ENCODE measurements around the gene PRPF19. TPM values are rescaled to one million over a fixed set of nuclear protein-coding genes. Genes with fewer than 3 reads are reported as not detected.

Gene PRPF19
- total RNA-seq, 1 donor from 2014 or later: 136 TPM

DNA sequence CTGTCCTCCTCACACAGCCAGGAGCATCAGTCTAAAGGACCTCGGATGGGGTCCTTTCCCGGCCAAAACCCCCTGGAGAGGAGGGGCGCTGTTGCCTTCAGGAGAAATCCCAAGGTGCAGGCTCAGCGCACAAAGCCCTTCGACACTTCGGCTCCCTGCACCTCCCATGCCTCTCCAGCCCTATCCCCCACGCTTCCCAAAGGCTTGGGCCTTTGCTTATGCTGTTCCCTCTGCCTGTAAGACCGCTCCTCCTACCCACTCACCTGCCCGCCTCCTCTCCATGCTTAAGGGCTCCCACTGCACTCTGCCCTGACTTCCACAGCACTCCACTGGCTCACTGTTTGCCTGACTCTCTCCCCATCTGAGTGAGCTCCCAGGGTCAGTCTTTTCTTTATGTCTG is 32.1 kb upstream of the PRPF19 start:
- intact Hi-C loops (cut with micrococcal nuclease): no loop called here

DNA sequence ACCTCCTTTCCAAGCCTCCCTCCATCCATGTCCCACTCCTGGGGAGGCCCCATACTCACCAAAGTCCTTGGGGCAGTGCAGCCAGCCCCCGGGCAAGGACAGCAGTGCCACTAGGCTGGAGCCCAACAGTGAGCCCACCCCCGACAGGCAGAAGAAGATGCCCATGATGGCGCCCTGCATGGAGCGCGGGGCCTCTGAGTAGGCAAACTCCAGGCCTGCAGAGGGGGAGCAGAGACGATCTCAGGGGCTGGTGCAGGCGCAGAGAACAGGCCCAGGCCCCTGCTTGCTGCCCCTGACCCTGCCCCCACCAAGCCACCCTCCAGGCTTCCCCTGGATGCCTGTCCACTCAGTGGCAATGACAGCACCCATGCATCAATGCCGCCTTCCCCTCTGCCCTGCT is 31.4 kb upstream of the PRPF19 start:
- intact Hi-C loops (cut with micrococcal nuclease): no loop called here

DNA sequence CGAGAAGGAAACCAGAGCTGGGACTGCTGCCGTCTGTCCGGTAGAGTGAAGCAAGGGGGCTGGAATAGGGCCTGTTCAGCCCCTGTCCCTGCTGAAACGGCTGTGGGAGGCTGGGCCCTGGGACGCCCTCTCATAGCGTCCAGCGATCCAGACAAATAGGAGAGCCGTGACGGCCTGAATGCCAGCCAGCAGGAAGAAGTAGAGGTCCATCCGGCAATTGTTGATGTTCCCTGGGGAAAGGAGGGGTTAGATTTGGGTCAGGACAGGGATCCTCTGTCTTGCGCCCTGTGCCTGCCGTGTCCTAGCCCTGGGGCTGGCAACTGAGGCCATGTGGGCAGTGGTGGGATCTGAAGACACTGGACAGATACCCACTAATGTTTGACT is 30.8 kb upstream of the PRPF19 start:
- intact Hi-C loops (cut with micrococcal nuclease): no loop called here

DNA sequence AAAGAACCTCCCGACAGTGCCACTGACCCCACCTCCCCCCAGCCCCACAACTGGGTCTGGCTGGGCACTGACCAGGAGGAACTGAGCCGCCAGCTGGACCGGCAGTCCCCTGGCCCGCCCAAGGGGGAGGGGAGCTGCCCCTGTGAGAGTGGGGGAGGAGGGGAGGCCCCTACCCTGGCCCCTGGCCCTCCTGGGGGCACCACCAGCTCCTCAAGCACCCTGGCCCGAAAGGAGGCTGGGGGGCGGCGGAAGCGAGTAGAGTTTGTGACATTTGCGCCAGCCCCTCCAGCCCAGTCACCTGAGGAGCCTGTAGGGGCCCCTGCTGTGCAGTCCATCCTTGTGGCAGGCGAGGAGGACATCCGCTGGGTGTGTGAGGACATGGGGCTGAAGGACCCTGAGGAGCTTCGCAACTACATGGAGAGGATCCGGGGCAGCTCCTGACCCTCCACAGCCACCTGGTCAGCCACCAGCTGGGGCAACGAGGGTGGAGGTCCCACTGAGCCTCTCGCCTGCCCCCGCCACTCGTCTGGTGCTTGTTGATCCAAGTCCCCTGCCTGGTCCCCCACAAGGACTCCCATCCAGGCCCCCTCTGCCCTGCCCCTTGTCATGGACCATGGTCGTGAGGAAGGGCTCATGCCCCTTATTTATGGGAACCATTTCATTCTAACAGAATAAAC is 30.2 kb upstream of the PRPF19 start:
- intact Hi-C loops (cut with micrococcal nuclease): no loop called here

DNA sequence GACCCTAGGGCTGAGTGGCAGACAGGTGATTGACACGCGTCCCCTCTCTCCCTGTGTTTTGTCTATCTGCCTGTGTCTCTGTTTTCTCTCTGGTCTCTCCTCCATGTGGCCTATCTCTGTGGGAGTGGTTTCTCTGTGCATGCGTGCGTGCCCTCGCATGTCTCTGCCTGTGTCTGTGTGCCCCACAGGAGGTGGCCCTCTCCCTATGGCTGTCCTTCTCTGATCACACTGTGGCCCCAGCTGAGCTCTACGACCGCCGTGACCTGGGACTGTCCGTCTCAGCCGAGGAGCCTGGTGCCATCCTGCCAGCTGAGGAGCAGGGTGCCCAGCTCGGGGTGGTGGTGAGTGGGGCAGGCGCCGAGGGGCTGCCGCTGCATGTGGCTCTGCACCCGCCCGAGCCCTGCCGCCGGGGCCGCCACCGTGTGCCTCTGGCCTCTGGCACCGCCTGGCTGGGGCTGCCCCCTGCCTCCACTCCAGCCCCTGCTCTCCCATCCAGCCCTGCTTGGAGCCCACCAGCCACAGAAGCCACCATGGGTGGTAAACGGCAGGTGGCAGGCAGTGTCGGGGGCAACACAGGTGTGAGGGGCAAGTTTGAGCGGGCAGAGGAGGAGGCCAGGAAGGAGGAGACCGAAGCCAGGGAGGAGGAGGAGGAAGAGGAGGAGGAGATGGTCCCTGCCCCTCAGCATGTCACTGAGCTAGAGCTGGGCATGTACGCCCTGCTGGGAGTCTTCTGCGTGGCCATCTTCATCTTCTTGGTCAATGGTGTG is 29.5 kb upstream of the PRPF19 start:
- intact Hi-C loops (cut with micrococcal nuclease): no loop called here

DNA sequence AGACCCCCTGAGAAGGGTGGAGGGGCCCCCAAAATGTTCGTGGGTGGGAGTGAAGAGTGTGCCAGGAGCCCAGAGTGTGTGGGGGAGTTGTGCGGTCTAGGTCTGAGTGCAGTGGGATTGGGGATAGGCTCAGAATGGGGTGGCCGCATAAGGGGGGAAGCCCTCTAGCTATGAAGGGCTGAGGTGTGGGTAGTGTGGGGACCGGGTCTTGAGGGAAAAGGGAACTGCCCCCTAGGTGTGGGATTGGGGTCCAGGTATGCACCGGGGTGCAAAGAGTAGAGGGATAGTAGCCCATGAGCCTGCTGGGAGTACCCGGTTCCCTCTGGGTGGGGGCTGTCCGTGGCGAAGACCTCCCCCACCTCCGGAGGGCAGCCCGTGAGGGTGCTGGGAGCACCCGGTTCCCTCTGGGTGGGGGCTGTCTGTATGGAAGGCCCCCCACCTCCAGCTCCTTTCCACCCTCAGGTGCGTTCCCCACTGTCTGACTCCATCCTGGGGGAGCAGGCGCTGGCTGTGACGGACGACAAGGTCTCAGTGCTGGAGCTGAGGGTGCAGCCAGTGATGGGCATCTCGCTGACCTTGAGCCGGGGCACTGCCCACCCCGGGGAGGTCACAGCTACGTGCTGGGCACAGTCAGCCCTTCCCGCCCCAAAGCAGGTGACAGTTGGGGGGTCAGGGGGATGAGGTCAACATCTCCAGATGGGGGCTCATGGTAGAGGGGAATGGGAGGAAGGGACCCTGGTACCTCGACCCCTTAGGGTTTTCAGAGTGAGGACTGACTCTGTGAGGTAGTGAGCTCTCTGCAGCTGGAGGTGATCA is 28.6 kb upstream of the PRPF19 start:
- intact Hi-C loops (cut with micrococcal nuclease): no loop called here

DNA sequence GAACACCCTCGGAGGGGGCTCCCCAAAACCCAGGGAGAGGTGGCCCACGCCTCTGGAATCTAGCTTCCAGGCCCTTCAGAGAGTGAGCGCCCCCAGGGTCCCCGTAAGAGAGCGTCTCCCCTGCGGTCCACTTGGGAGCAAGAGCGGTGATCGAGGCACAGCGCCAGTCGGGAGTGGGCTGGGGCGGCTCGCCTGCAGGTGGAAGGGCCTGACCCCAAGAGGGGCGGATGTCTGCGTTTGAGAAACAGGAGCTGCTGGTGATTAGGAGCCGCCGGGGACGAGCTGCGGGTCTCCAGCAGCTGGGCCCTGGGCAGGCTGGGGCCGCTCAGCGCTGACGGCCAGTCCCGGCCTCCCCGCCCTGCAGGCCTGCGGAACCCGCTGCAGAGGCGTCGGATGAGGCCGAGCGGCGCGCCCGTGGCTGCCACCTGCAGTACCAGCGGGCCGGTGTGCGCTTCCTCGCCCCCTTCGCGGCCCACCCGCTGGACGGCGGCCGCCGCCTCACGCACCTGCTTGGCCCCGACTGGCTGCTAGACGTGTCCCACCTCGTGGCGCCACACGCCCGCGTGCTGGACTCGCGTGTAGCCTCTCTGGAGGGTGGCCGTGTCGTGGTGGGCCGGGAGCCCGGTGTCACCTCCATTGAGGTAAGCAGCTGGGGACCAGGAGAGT is 27.9 kb upstream of the PRPF19 start:
- intact Hi-C loops (cut with micrococcal nuclease): no loop called here

DNA sequence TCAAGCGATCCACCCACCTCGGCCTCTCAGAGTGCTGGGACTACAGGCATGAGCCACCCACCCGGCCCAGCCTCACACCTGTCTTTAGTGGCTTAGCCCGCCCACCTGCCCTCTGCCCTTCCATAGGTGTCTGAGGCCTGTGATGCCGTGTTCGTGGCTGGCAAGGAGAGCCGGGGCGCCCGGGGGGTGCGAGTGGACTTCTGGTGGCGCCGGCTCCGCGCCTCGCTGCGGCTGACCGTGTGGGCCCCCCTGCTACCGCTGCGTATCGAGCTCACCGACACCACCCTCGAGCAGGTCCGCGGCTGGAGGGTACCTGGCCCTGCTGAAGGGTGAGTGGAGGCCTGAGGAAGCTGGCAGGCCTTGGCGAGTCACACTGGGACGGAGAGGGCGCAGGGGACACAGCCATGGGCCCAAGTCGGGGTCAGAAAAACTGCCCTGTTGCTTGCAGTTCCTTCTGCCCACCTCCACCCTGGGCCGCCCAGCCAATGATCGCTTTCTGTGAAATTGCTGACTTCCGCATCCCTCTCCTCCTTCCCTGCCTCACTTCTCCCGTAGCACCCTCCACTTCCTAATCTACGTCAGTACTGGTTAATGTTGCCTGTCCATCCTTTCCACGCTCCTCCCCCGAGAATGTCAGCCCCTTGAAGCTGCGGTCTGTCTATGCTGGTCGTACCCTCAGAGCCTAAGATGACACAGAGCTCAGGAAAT is 27.2 kb upstream of the PRPF19 start:
- intact Hi-C loops (cut with micrococcal nuclease): no loop called here

DNA sequence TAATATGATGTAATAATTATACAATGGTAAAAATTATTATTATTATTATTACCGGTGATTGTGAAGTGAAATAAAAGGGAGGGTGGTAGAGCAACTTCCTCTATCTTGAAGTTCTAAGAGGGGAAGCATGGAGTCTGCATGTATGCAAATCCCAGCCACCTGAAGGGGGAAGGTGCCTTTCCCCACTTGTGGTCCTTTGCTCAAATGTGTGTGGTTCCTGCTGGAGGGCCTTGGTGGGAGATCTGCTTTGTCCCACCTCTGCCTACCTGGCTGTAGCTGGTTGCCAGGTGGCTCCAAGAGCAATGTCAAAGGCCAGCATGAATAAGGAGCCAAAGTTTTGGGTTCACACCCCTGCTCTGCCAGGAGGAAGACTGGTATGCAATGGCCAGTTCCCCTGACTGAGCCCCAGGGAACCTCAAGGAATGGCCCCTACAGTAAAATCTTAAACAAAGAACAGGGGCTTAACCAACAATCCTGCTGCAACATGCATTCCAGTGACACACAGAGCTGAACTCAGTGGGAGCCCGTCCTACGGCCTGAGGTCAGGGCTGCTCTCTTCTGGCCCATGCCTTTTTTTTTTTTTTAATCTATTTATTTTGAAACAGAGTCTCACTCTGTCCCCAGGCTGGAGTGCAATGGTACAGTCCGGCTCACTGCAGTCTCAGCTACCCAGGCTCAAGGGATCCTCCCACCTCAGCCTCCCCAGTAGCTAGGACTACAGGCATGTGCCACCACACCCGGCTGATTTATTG is 26.4 kb upstream of the PRPF19 start:
- intact Hi-C loops (cut with micrococcal nuclease): no loop called here

DNA sequence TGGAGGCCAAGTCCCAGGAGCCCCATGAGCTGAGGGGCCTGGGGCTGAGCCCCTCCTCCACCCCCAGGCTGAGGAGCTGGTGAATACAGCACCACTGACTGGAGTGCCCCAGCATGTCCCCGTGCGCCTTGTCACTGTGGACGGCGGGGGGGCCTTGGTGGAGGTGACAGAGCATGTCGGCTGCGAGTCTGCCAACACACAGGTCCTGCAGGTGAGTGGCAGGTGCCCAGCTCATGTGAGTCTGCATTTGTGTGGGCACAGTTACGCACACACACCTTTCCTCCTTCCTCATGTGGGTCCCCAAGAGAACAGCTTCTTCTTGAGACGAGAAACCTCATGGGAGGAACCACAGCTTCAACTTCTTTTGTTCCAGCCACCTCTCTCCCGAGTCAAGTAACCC is 25.5 kb upstream of the PRPF19 start:
- intact Hi-C loops (cut with micrococcal nuclease): no loop called here

DNA sequence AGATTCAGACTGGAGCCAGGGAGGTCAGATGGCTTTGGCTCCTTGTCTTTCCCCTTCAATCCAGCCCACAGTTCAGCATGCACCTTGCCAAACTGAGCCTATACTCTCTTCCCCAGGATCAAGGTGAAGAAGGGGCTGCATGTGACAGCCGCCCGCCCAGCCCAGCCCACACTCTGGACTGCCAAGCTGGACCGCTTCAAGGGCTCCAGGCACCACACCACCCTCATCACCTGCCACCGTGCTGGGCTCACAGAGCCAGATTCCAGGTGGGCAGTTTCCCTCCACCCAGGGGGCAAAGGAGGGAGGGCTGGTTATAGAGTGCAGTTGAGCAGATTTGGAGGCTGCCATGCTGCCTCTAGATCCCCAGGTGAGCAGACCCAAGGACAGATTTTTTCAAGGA is 24.0 kb upstream of the PRPF19 start:
- intact Hi-C loops (cut with micrococcal nuclease): no loop called here

DNA sequence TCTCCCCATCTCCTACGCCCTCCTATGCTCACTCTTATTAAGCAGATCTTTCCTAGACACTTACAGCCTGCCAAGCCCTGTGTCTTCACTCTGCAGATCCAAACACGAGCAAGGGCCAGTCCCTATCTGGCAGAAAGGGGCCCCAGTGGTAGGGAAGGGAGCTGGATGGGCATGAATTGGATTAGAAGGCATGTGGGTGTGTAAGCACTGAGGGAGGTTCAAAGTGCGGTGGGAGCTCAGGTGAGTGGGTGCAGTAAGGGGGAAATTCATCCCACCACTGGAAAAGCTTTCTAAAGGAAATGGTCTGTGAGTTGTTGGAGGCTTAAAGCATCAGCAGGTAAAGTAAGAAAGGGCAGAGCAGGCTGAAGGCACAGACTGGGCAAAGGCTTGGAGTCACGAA is 23.4 kb upstream of the PRPF19 start:
- intact Hi-C loops (cut with micrococcal nuclease): no loop called here

DNA sequence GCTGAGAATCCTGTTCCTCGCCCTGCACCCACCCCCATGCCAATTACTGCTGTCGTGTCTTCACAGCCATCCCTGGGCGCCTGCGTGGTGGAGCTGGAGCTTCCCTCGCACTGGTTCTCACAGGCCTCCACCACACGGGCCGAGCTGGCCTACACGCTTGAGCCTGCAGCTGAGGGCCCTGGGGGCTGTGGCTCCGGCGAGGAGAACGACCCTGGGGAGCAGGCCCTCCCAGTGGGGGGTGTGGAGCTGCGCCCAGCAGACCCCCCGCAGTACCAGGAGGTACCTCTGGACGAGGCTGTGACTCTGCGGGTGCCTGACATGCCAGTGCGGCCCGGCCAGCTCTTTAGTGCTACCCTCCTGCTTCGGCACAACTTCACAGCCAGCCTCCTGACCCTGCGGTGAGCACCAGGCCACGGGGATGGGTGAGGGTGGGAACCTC is 22.2 kb upstream of the PRPF19 start:
- intact Hi-C loops (cut with micrococcal nuclease): no loop called here

DNA sequence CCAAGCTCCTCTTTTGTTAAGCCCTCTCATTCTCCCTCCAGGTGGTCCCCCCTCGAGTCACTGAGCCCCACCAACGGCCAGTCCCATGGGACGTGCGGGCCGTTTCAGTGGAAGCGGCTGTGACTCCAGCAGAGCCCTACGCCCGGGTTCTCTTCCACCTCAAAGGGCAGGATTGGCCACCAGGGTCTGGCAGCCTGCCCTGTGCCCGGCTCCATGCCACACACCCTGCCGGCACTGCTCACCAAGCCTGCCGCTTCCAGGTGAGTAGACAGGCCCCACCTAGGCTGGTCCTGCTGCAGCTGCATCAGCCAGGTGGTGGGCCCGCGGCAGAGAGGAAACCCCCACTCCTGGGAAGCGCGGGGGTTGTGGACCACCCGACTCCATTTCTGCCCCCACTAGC is 21.2 kb upstream of the PRPF19 start:
- intact Hi-C loops (cut with micrococcal nuclease): no loop called here

DNA sequence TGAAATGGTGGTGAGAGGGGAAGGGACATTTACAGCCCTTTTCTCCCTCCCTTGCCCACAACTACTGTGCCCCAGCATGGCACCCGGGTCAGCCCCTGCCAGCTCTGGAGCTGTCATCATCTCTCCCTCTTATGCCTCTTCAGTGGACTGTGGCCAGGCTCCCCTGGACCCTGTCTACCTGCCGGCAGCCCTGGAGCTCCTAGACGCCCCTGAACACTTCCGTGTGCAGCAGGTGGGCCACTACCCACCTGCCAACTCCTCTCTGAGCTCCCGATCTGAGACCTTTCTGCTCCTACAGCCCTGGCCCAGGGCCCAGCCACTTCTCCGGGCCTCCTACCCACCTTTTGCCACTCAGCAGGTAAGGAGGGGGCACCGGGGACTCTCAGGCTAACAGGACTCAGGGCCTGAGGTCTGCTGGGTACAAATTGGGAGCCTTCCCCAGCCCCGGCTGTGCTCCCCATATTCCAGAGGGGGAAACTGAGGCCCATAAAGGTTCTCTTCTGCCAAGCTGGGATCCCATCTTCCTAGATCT is 20.7 kb upstream of the PRPF19 start:
- intact Hi-C loops (cut with micrococcal nuclease): no loop called here

DNA sequence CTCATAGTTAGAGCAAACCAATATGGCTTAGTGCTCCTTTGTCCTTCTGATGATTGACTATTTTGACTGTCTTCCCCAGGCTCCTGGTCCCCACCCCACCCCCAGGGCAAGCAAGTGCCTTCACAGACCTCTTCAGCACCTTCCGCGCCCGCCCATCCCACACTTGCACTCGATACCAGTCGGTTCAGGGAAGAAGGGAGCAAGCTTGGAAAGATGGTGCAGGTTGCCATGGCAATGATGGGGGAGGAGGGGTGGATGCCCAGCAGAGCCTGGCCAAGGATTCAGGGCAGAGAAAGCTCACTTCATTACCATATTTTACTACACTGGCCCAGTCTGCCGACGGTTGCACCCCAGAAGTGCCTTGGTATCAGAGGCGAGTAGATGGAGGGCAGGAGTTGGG is 20.1 kb upstream of the PRPF19 start:
- intact Hi-C loops (cut with micrococcal nuclease): no loop called here

DNA sequence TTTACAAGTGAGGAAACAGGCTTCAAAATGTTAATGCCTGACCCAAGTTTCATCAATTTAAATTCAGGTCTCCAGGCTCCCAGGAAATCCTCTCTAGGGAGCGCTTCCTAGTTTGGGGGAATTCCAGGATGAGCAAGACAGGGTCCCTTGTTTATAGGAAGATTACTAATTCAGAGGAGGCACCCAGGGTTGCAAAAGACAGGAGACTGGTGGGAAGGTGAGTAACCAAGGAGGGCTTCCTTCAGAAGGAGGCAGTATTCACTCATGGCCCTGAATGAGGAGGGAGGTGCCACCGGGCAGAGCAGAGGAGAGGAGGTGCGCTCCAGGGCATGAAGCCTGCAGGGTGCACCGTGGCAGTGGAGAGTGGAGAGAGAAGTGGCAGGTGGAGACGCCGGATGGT is 19.5 kb upstream of the PRPF19 start:
- intact Hi-C loops (cut with micrococcal nuclease): no loop called here

DNA sequence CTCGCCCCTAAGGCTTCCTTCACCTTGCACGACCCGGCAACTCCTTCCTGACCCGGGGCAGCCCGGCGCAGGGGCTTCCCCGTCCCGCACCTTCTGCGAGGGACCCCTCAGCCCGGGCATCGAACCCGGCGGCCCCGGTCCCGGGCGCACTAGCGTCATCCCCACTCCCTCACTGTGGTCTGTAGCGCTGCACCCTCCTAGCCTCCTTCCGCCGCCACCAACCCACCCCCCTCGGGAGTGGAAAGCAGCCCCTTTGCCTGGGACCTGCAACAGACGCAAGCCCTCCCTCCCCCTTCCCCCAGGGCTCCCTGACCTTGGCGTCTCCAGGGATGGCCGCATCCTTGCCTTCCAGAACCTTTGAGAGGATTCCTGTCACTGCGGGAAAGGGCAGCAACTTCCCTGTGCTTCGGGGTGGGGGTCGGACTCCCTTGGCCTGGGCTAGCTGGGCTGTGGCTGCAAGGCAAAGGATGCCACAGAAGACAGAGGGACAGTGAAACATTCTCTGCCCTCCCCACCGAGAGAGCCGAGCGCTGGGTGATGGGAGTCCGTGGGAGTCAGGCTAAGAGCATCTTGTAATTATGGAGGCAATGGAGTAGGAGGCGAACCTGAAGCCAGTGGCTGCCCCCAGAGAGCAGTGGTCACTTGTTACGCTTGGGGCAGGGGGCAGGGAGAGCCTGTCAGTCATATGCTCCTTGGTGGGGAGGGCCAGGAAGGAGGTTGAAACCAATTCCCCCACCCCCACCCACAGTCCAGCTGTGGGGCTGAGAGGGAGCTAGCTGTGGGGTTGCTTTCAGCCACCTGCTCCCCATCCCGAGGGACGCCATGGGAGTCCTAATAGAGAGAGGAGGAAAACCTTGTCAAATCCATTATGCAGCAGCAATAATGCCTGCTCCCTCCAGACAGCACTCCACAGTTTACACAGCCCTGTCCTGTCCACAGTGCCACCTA is 18.8 kb upstream of the PRPF19 start:
- intact Hi-C loops (cut with micrococcal nuclease): loop anchor here (1.0 kb wide), 1 partner anchor 10 kb away; no protein-coding TSS in a partner anchor
